GM23338 (cell line): ENCODE data around the gene ITGAV. TPM values are rescaled to one million over a fixed set of nuclear protein-coding genes. Genes with fewer than 3 reads are reported as not detected.

Source experiments
- ATAC-seq: fragments of 200-7000 bp; cut with Tn5 transposase; 3 replicates; pipeline ENCODE4 v1.9.1; 2020
- DNase-seq: peaks from one replicate; pipeline ENCODE4 v3.0.0-alpha.2; 2015; ENCODE audit warnings: low spot score
- H2AFZ ChIP-seq: fragments of 200-600 bp; sonication (generic); 2 replicates; pipeline ENCODE4 v1.8.0; 2016; ENCODE audit warnings: antibody characterized with exemption, mild to moderate bottlenecking, moderate library complexity
- H3F3A ChIP-seq: fragments of 200-600 bp; sonication (generic); replicated peaks from 2 replicates; pipeline ENCODE4 v1.8.0; 2017; ENCODE audit warnings: antibody characterized with exemption, mixed run types, low read depth
- H3K27ac ChIP-seq: fragments of 200-600 bp; sonication (generic); 2 replicates; pipeline ENCODE4 v1.6.1; 2016; ENCODE audit warnings: low read depth
- H3K27me3 ChIP-seq: fragments of 200-600 bp; sonication (generic); 2 replicates; pipeline ENCODE4 v1.8.0; 2016; ENCODE audit warnings: mild to moderate bottlenecking, mixed run types, moderate library complexity; ENCODE audit not compliant: insufficient read depth
- H3K36me3 ChIP-seq: fragments of 200-600 bp; sonication (generic); 2 replicates; pipeline ENCODE4 v1.8.0; 2016; ENCODE audit warnings: mild to moderate bottlenecking; ENCODE audit not compliant: insufficient read depth
- H3K4me1 ChIP-seq: fragments of 200-600 bp; sonication (generic); 2 replicates; pipeline ENCODE4 v1.8.0; 2016; ENCODE audit warnings: mild to moderate bottlenecking, moderate library complexity; ENCODE audit not compliant: insufficient read depth
- H3K4me2 ChIP-seq: fragments of 200-600 bp; sonication (generic); 2 replicates; pipeline ENCODE4 v1.7.1; 2017; ENCODE audit warnings: mixed run types
- H3K4me3 ChIP-seq: fragments of 200-600 bp; sonication (generic); 2 replicates; pipeline ENCODE4 v1.6.1; 2016; ENCODE audit warnings: mixed run types
- H3K79me2 ChIP-seq: fragments of 200-600 bp; sonication (generic); replicated peaks from 2 replicates; pipeline ENCODE4 v1.8.0; 2017; ENCODE audit warnings: mild to moderate bottlenecking; ENCODE audit not compliant: insufficient read depth
- H3K9me2 ChIP-seq: fragments of 200-600 bp; sonication (generic); 2 replicates; pipeline ENCODE4 v1.8.0; 2017; ENCODE audit not compliant: insufficient read depth
- H4K20me1 ChIP-seq: fragments of 200-600 bp; sonication (generic); replicated peaks from 2 replicates; pipeline ENCODE4 v1.8.0; 2017; ENCODE audit warnings: mild to moderate bottlenecking; ENCODE audit not compliant: insufficient read depth
- H3K27ac Mint-ChIP-seq: 2 replicates; pipeline ENCODE4 v1.8.0; 2020; ENCODE audit warnings: inconsistent platforms, mild to moderate bottlenecking, moderate library complexity, mixed read lengths
- H3K27me3 Mint-ChIP-seq: 3 replicates; pipeline ENCODE4 v1.8.0; 2022; ENCODE audit warnings: low read depth, mild to moderate bottlenecking, moderate library complexity, mixed read lengths, inconsistent platforms; ENCODE audit not compliant: insufficient read depth, poor library complexity
- H3K36me3 Mint-ChIP-seq: 3 replicates; pipeline ENCODE4 v1.8.0; 2021; ENCODE audit warnings: low read depth, mild to moderate bottlenecking, inconsistent platforms, moderate library complexity, mixed read lengths
- H3K4me1 Mint-ChIP-seq: 3 replicates; pipeline ENCODE4 v1.8.0; 2020; ENCODE audit warnings: mild to moderate bottlenecking, inconsistent platforms, mixed read lengths
- H3K4me3 Mint-ChIP-seq: 3 replicates; pipeline ENCODE4 v1.8.0; 2021; ENCODE audit warnings: moderate library complexity, mild to moderate bottlenecking, inconsistent platforms, mixed read lengths
- H3K9me3 Mint-ChIP-seq: 3 replicates; pipeline ENCODE4 v1.8.0; 2020; ENCODE audit warnings: moderate library complexity, mild to moderate bottlenecking, inconsistent platforms, mixed read lengths
- CREB1 ChIP-seq: fragments of 250-450 bp; sonication (Bioruptor Pico); IDR thresholded peaks from 2 replicates; pipeline ENCODE4 v1.5.0; 2020; ENCODE audit warnings: low read depth, mild to moderate bottlenecking, moderate library complexity
- CTCF ChIP-seq, 2 experiments: fragments of 200-600 bp in 1 of 2; sonication (generic) in 1 of 2; conservative IDR thresholded peaks; 2 replicates each; pipeline versions ENCODE4 v1.5.1 to v1.6.1; 2016 to 2017; ENCODE audit warnings: antibody characterized with exemption in 2 of 2, low read depth in 2 of 2, mild to moderate bottlenecking in 2 of 2, moderate library complexity in 1 of 2
- ETS1 ChIP-seq: IDR thresholded peaks from 2 replicates; pipeline ENCODE4 v1.6.1; 2016; ENCODE audit warnings: antibody characterized with exemption
- EZH2 ChIP-seq: fragments of 200-600 bp; sonication (generic); IDR thresholded peaks from one replicate; pipeline ENCODE4 v1.8.0; 2017; ENCODE audit warnings: antibody characterized with exemption, mild to moderate bottlenecking, low read depth; ENCODE audit not compliant: unreplicated experiment
- EZH2phosphoT487 ChIP-seq: fragments of 200-600 bp; sonication (generic); IDR thresholded peaks from one replicate; pipeline ENCODE4 v1.8.1; 2018; ENCODE audit warnings: antibody characterized with exemption; ENCODE audit not compliant: unreplicated experiment
- JUNB ChIP-seq: IDR thresholded peaks from one replicate; pipeline ENCODE4 v1.6.1; 2016; ENCODE audit warnings: antibody characterized with exemption; ENCODE audit not compliant: unreplicated experiment
- NANOG ChIP-seq: IDR thresholded peaks from 2 replicates; pipeline ENCODE4 v1.6.1; 2016; ENCODE audit warnings: antibody characterized with exemption, borderline replicate concordance
- POLR2AphosphoS5 ChIP-seq: IDR thresholded peaks from 2 replicates; pipeline ENCODE4 v1.6.1; 2016; ENCODE audit warnings: antibody characterized with exemption, low read depth
- REST ChIP-seq: IDR thresholded peaks from one replicate; pipeline ENCODE4 v1.6.1; 2018; ENCODE audit warnings: antibody characterized with exemption; ENCODE audit not compliant: unreplicated experiment
- STAT1 ChIP-seq: IDR thresholded peaks from one replicate; pipeline ENCODE4 v1.6.1; 2016; ENCODE audit warnings: antibody characterized with exemption; ENCODE audit not compliant: unreplicated experiment
- ZNF114 ChIP-seq: fragments of 250-450 bp; sonication (Bioruptor Pico); IDR thresholded peaks from 2 replicates; pipeline ENCODE4 v1.5.0; 2020; ENCODE audit warnings: mild to moderate bottlenecking, moderate library complexity
- ZNF331 ChIP-seq: fragments of 250-450 bp; sonication (Bioruptor Pico); IDR thresholded peaks from 2 replicates; pipeline ENCODE4 v1.5.0; 2020; ENCODE audit warnings: low read depth, mild to moderate bottlenecking, moderate library complexity
- ZNF462 ChIP-seq: fragments of 250-450 bp; sonication (Bioruptor Pico); IDR thresholded peaks from 2 replicates; pipeline ENCODE4 v1.5.0; 2020; ENCODE audit warnings: mild to moderate bottlenecking, moderate library complexity
- polyA plus RNA-seq: library from polyadenylated mRNA; unstranded; fragments of >200 nt; fragmentation: Nextera tagmentation; extraction: Ambion mirVana; gene quantifications from 2 replicates; pipeline ENCODE4 v1.2.1, GENCODE V29; 2016
- total RNA-seq: library from RNA; depleted of rRNA; stranded (reverse); fragments of >200 nt; shearing (Covaris generic); gene quantifications from 2 replicates; pipeline ENCODE4 v1.2.3, GENCODE V29; 2014

Gene ITGAV
- total and polyA plus RNA-seq, 2 experiments from 2014 or later: 9.1 to 56.5 TPM

GRCh38 chr2:186691231-186691630 lies 101.4 kb downstream of the ITGAV start:
- H3K27me3 ChIP-seq: no peaks in the 10 kb centered on the region
- H3K27ac Mint-ChIP-seq: no peak overlapping the region
- H3K4me1 ChIP-seq: peaks cover 22% of the 10 kb centered on the region
- H3K9me3 Mint-ChIP-seq: peaks cover 15% of the 10 kb centered on the region; the same call in 2 of the 3 replicates
- DNase-seq (no peak), ATAC-seq (no peak)
- H2AFZ ChIP-seq: peak overlapping the region; percentile 78
- no peaks in the 10 kb centered on the region for H3F3A ChIP-seq
- no peaks in the 10 kb centered on the region for H3K27me3 Mint-ChIP-seq
- H3K36me3 ChIP-seq: peaks cover 4% of the 10 kb centered on the region; the same call in 1 of the 2 replicates
- no peaks in the 10 kb centered on the region for H4K20me1 ChIP-seq
- no peak overlapping the region for H3K4me2 ChIP-seq
- TF ChIP-seq POLR2AphosphoS5 (no peak), ZNF462 (CRISPR knock-in tag) (no peak), CTCF (conservative IDR thresholded peaks at IDR 0.05; ENCODE audit: low read depth in 2 of 2) (no peak), REST (no peak), NANOG (no peak), CREB1 (no peak), EZH2 (no peak), JUNB (no peak), EZH2phosphoT487 (no peak), ETS1 (no peak), STAT1 (no peak), ZNF331 (no peak), ZNF114 (CRISPR knock-in tag) (no peak)
- peaks cover 9% of the 10 kb centered on the region; the same call in 2 of the 3 replicates for H3K36me3 Mint-ChIP-seq
- H3K4me1 Mint-ChIP-seq: peaks cover 26% of the 10 kb centered on the region
- H3K9me2 ChIP-seq: peaks cover 7% of the 10 kb centered on the region; the same call in 1 of the 2 replicates
- peaks cover 16% of the 10 kb centered on the region for H3K79me2 ChIP-seq
- H3K4me3 Mint-ChIP-seq: no peak overlapping the region
- H3K27ac ChIP-seq: no peak overlapping the region
- H3K4me3 ChIP-seq: no peak overlapping the region
